Measurements from ENCODE around the gene CST8.
"Not testable (repeated sequence)": the region's sequence is repeated elsewhere in the genome, so short reads cannot be mapped to it uniquely, and the experiment has no call there.

The CST8 gene, protein sequence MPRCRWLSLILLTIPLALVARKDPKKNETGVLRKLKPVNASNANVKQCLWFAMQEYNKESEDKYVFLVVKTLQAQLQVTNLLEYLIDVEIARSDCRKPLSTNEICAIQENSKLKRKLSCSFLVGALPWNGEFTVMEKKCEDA

DNA sequence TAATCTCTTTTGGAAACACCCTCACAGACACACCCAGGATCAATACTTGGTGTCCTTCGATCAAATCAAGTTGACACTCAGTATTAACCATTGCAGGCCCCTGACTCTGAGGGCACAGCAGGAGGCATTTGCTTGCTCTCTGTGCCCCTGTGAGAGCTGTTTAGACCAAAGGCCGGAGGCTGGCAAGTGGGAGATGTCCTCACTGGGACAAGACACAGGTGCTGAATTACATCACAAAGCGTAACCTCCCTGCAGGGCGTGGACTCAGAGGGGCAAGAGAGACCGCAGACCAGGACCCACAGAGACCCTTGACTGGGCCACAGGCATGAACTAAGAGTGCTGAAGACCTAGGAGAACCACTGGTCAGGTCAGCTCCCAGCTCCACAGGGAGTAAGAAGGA, at the start of gene CST8:
Gene CST8 (plus strand): TSS at position 301 of the 400 bp plus-strand sequence. CDS start 551 bp downstream, outside the sequence.
- DNase-seq (ENCODE audit: low spot score): no peak

DNA sequence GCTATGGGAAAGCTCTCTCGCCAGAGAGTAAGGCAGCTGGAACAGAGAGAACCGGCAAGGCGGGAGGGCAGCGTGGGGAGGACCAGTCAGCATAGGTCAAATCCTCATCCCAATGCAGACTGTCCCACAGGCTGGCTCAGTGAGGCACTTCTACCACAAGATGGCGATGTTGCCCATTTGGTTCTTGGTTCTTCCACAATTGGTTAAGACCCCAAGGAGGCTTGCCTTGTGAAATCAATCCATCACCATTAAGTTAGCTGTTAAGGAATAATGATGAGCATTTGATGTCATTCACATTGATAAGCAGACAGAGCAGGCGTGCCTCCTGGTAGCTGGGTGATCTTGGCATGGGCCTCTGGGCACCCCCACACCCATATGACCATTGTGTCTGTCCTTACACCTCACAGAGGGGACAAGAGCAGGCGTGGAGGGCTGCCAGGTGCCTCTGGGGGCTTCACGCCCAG, 49.0 kb upstream of the CST8 start:
- DNase-seq (ENCODE audit: low spot score): peak; percentile 91

DNA sequence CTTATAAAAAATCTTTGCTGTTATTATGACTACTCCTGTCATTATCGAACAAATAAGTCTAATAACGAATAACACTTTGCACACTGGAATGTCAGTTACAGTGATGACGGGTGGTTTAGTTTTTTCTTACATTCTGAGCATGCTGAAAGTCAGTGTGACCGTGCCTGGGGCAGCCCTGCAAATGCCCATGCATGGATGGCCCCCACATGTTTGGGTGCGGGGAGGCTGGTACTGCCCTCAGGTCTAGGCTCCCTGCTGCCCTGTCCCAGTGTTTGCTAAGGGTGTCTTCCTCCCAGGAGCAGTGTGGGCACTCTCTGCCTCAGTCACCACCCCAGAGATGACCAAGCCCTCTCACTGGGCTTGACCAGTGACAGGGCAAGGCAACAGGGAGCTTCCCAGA, 48.5 kb upstream of the CST8 start:
- DNase-seq (ENCODE audit: low spot score): no peak

DNA sequence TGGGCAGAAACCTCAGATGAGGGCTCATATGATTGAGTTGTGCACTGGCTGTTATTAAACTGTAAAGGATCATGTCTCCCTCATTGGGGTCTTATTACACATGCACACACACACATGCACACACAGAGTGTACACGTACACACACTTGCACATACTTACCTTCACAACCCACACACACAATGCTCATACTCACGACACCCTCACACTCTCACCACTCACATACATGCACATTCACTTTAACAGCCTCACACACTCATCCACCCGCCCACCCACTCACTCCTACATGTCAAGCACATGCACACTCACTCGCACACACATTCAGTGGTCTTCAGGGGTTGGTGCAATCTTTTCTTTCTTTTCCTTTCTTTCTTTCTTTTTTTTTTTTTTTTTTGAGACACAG, 46.1 kb upstream of the CST8 start:
- DNase-seq (ENCODE audit: low spot score): no peak

DNA sequence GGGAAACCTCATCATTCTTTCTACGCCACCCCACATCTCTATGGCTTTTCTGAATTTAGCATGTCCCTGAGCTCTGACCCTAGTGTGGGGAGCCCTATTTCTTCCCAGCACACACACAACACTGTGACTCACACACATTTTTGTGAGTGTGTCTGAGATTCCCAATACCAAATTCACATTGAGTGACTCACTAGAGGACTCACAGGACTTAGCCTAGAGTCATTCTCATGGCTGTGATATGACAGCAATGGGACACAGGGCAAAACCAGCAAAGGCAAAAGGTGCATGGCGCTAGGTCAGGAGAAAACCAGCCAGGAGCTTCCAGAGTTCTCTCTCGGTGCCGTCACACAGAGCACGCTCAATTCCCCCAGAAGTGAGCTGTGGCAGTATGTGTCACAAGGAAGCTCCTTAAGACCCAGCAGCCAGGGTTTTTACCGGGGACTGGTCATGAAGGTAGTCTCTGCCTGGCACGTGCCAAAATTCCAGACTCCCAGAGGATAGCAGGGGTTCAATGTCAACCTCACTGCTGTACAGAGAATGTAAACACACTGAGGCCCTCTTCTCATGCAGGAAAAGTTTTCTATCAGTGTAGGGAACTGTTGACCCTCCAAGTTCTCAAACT, 45.2 kb upstream of the CST8 start:
- no peak for DNase-seq (ENCODE audit: low spot score)

DNA sequence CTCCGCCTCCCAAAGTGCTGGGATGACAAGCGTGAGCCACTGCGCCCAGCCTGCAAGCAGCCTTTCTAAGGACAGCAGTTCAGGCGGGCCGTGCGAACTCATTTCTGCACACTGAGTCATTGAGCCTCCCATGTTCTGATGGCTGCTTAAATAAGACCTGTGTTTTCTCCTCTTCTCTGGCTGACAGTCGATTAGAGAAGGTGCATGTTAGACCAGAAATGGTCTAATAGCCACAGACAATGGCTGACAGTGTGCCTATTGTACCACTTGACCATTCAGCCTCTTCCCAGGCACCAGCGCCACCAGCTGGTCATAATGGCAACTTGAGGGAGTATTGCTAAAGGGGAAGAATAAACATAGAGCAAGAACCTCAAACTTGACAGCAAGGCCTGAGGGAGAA, 44.4 kb upstream of the CST8 start:
- DNase-seq (ENCODE audit: low spot score): peak; percentile 77

DNA sequence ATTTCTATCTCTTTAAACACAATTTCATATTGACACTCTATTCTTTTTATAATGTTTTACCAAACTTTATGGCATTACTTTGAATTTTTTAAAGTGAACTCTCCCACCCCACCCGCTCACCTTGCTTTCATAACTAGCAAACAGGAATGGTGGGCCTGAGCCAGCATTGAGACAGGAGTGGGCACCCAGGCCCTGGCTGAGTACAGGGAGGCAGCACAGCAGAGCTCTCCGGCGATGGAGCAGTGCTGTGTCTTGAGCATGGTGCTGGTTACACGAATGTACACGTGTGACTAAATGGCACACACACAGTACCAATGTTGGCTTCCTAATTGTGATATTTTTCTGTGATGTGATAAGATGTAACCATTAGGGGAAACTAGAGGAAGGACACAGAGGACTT, 42.8 kb upstream of the CST8 start:
- no peak for DNase-seq (ENCODE audit: low spot score)

DNA sequence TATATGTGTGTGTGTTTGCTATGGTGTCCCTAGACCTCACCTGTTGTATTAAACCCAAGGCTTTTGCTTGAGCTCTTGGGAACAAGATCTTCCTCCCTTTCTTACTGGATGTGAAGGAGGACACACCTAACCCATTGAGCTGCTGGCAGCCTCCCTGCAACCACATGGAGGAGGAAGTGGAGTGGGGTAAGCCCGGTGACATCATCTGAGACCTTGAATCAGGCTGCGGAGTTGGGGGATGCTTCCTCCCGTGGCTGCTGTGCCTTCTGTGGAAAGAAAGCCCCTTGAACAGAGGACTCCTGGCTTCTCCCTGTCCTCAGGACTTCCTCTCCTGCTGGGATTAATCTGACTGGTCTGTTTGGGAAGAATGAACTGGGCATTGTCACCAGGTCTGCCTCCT, 41.5 kb upstream of the CST8 start:
- DNase-seq (ENCODE audit: low spot score): no peak

DNA sequence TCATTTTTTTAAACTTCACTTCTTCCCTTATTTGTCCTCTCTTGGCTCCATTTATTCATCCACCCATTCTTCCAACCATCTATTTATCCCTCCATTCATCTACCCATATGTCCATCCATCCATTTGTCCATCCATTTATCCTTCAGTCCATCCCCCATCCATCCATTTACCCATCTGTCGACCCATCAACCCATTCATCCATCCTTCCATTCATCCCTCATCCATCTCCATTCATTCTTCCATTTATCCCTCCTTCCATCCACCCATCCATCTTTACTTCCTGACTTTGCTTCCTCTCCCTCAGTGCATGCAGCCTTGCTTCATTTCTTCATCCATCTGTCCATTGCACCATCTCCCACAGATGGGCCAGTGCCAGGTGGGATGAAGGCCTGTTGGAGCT, 40.0 kb upstream of the CST8 start:
- no peak for DNase-seq (ENCODE audit: low spot score)

DNA sequence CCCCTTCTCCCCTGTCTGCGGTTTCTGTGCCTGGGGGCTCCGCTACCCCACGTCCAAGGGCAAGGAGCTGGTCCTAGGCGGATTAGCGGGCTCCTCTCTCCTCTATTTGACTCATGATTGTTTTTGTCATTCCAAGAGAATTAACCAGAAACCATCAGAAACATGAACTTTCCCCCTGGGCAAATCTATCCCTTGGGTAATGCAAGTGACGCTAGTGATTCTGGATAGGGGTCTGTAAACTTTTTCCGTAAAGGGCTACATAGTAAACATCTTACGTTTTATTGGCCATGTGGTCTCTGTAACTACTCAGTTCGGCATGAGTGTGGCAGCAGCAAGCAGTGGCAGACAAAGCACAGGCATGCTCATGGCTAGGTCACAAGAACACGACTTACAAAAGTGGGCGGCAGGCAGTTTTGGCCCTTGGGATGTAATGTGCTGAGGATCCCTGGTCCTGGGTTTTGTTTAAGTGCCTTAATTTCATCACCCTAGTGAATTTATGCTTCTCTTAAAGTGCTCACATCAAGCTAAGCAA, 38.9 kb upstream of the CST8 start:
- DNase-seq (ENCODE audit: low spot score): no peak

DNA sequence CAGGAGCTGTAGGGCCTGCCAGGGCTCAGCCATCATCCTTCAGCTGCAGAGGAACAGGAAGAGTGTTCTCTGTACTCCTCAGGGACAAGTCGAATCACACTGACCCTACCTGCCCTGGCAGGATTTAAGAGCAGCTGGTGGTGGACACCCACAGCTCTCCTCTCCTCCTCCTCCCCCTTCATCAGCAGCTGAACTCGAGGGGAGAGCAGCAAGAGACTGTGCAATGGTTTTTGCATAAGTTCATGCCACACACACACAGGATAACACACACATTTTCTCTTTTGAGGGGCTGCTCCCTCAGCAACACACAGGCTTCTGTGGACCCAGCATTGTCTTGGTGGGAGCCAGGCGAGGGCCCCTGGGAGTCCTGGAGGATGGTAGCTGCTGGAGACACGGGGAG, 38.1 kb upstream of the CST8 start, which contains the start of gene CST11:
Gene CST11 (minus strand): TSS at position 101 of the 400 bp plus-strand sequence. CDS start 65 bp downstream, at position 36.
- DNase-seq (ENCODE audit: low spot score): no peak

DNA sequence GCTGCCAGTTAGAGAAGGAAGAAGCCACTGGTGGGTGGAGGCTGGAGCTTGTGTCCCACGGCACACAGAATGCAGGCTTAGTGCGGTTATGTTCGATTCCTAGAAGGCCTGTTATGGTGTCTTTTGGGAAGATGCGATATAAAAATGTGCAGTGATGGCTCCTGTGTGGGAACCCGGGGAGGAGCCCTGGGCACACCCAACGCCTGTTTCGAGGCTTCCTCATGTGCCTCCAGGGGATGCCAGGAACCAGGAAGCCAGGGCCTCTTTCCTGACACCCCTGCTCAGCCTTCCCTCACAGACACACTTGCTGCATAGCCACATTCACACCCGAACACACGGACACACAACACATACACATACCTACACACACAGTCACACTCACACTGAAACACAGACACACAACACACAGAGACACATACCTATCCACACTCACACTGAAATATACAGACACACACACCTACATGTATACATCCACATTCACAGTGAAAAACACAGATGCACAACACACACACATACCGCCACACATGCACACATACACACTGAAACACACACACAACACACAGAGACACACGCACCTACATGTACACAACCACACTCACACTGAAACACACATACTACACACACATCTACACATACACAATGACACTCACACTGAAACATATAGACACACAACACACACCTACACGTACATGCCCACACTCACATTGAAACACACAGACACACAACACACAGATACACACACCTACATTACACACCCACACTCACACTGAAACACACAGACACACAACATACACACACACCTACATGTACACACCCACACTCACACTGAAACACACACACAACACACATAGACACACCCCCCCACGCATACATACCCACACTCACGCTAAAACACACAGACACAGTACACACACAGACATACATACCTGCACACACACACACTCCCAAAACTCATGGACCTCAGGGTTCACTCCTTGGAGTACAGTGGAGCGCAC, 37.1 kb upstream of the CST8 start:
- DNase-seq (ENCODE audit: low spot score): no peak

DNA sequence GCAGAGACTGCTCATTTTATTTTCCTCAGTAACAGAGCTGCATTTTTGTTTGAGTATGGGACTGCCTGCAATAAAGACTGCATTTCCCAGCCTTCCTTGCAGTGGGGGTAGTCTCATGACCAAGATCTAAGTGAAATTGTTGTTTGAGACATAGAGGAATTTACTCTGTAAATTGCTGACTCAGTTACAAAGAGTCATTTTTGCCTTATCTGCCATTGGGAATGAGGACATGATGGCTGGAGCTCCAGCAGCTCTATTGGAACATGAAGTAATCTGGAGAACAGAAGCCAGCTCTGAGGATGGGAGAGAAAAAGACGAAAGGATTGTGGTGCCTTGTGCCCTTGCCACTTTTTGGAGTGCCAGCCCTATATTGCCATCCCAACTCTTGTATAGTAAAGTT, 36.1 kb upstream of the CST8 start:
- DNase-seq (ENCODE audit: low spot score): no peak

DNA sequence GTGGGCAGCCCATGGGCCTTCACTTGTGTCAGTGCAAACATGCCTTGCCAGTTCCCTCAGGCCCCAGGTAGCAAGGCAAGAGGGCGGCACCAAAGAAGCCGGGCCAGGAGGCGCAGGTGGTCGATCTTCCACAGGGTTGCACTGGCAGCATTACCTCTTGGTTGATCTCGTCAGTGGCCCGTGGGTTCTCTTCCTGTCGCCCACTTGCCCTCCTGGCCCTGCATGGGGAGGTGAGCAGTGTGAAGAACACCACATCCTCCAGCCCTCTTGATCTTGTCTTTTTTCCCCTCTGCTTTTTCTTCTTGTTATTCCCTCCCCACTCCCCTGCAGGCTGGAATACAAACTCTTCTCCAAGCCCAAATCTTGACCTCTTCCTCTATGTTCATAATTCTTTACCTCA, 35.3 kb upstream of the CST8 start:
- DNase-seq (ENCODE audit: low spot score): no peak

DNA sequence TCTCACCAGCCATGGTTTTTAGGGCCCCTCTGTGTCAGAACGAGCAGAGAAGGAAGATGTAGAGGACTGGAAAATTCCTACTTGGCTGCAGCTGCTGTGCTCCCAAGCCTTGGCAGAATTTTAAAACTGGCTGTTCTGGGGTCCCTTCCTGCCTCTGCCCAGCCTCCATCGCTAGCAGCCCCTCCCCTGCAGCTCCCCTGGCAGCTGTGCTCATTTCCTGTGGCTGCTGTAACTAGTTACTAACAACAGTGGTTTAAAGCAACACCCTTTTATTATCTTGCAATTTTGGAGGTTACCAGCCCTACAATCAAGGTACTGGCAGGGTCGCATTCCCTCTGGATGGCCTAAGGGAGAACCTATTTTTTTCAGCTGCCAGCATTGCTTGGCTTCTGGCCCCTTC, 34.5 kb upstream of the CST8 start:
- no peak for DNase-seq (ENCODE audit: low spot score)

DNA sequence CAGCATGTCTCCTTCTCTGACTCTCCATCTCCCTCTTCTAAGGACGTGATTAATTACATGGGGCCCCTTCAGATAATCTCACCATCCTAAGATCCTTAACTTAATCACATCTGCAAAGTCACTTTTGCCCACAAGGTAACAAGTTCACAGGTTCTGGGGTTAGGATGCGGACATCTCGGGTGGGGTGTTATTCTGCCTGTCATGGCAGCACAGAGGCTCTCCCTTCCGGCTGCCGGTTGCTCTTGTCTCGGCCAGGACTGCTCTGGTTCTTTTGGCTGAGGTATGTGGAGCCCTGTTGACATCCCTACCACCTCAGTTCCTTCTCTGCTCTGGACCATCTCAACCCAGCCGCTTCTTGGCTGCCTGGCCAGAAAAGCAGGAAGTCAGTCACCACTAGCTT, 34.0 kb upstream of the CST8 start:
- DNase-seq (ENCODE audit: low spot score): no peak

DNA sequence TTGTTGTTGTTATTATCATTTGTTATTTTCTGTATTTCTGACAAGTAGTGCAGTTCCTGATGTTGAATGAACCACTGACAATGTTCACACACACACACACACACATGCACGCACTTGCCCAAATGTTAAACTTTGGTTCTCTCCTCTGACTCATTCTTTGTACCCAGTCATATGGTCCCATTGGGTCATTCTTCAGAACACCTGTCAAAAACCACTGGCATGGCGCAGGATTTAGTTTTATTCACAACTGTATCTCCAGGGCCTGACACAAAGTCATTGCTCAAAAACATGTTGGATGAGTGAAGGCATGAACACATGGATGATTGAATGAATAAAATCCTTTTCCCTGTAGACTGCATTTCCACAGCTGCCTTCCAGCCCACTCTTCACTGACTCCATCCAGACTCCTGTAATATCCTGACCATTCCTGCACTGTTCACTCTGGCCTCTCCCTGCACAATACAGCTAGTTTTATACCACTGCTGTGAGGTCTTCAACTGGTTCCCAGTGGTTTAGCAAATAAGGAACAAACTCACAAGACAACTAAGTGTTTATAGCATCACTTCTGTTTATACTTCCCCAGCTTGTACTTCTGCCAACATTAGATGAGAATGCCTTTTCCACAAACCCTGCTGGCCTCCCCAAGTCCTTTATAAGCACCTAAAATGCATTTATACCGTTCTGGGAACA, 31.3 kb upstream of the CST8 start:
- no peak for DNase-seq (ENCODE audit: low spot score)

DNA sequence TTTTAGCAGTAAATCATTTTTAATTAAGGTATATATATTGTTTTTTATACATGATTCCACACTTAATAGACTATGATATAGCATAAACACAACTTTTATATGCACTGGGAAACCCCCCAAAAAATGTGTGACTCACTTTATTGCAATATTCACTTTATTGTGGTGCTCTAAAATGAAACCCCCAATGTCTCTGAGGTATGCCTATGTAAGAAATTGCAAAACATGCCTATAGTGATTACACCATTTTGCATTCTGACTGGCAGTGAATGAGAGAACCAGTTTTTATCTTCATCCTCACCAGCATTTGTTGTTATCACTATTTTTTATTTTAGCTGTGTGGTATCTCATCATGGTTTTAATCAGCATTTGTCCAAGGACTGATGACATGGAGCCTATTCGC, 29.7 kb upstream of the CST8 start:
- DNase-seq (ENCODE audit: low spot score): no peak

DNA sequence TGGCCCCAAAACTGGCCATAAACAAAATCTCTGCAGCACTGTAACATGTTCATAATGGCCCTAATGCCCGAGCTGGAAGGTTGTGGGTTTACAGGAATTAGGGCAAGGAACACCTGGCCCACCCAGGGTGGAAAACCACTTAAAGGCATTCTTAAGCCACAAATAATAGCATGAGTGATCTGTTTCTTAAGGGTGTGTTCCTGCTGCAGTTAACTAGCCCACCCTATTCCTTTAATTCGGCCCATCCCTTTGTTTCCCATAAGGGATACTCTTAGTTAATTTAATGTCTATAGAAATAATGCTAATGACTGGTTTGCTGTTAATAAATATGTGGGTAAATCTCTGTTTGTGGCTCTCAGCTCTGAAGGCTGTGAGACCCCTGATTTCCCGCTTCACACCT, 24.0 kb upstream of the CST8 start:
- DNase-seq (ENCODE audit: low spot score): not testable (repeated sequence)

DNA sequence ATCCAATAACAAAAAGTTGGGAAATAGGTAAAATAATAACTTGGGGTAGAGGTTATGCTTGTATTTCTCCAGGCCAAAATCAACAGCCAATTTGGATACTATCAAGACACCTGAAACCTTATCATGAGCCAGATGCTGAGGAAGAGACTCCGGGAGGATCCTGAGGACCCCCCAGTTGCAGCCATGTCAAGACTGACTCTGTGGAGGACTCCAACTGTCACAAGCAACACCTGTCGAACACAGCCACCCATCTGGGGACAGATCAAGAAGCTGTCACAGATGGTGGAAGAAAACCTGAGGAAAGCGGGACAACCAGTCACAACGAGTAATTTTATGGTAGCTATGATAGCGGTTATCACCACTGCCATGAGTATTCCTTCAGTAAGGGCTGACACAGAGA, 18.6 kb upstream of the CST8 start:
- not testable (repeated sequence) for DNase-seq (ENCODE audit: low spot score)

DNA sequence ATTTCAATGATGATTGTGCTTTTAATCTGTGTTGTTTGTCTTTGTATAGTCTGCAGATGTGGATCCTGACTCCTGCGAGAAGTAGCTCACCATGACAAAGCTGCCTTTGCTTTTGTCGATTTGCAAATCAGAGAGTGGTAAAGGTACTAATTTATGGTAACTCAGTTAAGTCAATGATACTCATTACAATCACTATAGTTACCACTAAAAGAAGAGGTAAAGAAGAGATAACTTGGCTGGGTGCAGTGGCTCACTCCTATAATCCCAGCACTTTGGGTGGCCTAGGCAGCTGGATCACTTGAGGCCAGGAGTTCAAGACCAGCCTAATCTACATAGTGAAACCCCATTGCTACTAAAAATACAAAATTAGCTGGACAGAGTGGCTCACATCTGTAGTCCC, 17.6 kb upstream of the CST8 start:
- not testable (repeated sequence) for DNase-seq (ENCODE audit: low spot score)

DNA sequence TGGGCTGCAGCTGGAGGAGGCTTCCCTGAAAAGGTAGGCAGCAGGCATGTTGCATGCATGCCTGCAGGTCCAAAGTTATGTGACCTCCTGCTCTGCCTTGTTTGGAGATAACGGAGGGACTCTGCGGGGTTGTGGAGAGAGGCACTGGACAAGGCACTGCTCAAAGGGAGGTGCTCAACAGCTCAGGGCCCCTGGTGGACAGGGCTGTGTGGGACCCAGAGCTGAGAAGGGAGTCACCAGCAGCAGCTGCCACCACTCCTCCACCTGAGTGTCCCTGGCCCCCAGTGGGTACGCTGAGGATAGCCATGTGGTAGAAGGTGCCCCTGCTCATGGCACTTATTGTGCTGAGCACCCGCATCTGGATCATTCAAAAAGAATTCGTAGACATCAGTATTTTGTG, 15.5 kb upstream of the CST8 start:
- no peak for DNase-seq (ENCODE audit: low spot score)
